SK-N-SH (cell line): ENCODE data around the gene GLDC. TPM values are rescaled to one million over a fixed set of nuclear protein-coding genes. Genes with fewer than 3 reads are reported as not detected.

ENCODE experiments used
- CTCF ChIA-PET: fragments of 300-600, 350-600 bp; formaldehyde crosslinking; extraction: SDS; loops from one replicate; lab custom pipeline; 2021; lab: Yijun Ruan, JAX
- POLR2A ChIA-PET: fragments of 350-600 bp; sonication (Branson Sonifier 250); formaldehyde crosslinking; extraction: SDS; loops from one replicate; lab custom pipeline; 2020; ENCODE audit warnings: antibody characterized with exemption, inconsistent platforms; lab: Yijun Ruan, JAX
- DNase-seq: peaks from one replicate; pipeline ENCODE4 v3.0.0; 2012
- H2AFZ ChIP-seq: fragments of 200-600 bp; sonication (generic); 2 replicates; pipeline ENCODE4 v1.8.1; 2016; ENCODE audit warnings: antibody characterized with exemption, mild to moderate bottlenecking, low read depth
- H3F3A ChIP-seq: fragments of 200-600 bp; sonication (generic); replicated peaks from 2 replicates; pipeline ENCODE3; 2016; ENCODE audit warnings: antibody characterized with exemption, mild to moderate bottlenecking; ENCODE audit not compliant: insufficient read depth
- H3K27ac ChIP-seq, 2 experiments: fragments of 200-500 bp in 1 of 2; fragments of 200-600 bp in 1 of 2; sonication (Bioruptor generic) in 1 of 2; sonication (generic), shearing (Covaris generic) in 1 of 2; 2 replicates each; pipeline versions ENCODE4 v1.5.1 to v1.6.1; 2014 to 2016; ENCODE audit warnings: low read depth in 2 of 2, inconsistent platforms in 1 of 2, low read length in 1 of 2, mild to moderate bottlenecking in 1 of 2, mixed read lengths in 1 of 2
- H3K27me3 ChIP-seq: fragments of 200-600 bp; sonication (generic), shearing (Covaris generic); 2 replicates; pipeline ENCODE4 v1.6.1; 2016; ENCODE audit warnings: mixed run types; ENCODE audit not compliant: insufficient read depth
- H3K36me3 ChIP-seq, 2 experiments: fragments of 200-500 bp in 1 of 2; fragments of 200-600 bp in 1 of 2; sonication (Bioruptor generic) in 1 of 2; sonication (generic) in 1 of 2; replicated peaks in 1 of 2; 2 replicates each; pipeline versions ENCODE3 to v1.5.1; 2014 to 2016; ENCODE audit warnings: low read length in 1 of 2, mild to moderate bottlenecking in 1 of 2; ENCODE audit not compliant: insufficient read depth in 2 of 2, control insufficient read depth in 1 of 2
- H3K4me1 ChIP-seq, 2 experiments: fragments of 200-500 bp in 1 of 2; fragments of 200-600 bp in 1 of 2; sonication (Bioruptor generic) in 1 of 2; sonication (generic), shearing (Covaris generic) in 1 of 2; 2 replicates each; pipeline versions ENCODE4 v1.5.1 to v1.6.1; 2014 to 2016; ENCODE audit warnings: low read depth in 1 of 2, low read length in 1 of 2, mixed run types in 1 of 2; ENCODE audit not compliant: insufficient read depth in 2 of 2, control insufficient read depth in 1 of 2
- H3K4me2 ChIP-seq: fragments of 200-600 bp; sonication (generic), shearing (Covaris generic); 2 replicates; pipeline ENCODE4 v1.6.1; 2017; ENCODE audit warnings: mixed run types
- H3K4me3 ChIP-seq, 2 experiments: fragments of 200-500 bp in 1 of 2; fragments of 200-600 bp in 1 of 2; sonication (Bioruptor generic) in 1 of 2; sonication (generic), shearing (Covaris generic) in 1 of 2; 2 replicates each; pipeline versions ENCODE4 v1.5.1 to v1.8.1; 2014 to 2016; ENCODE audit warnings: low read depth in 2 of 2, inconsistent platforms in 1 of 2, low read length in 1 of 2, mild to moderate bottlenecking in 1 of 2, mixed read lengths in 1 of 2, moderate library complexity in 1 of 2
- H3K79me2 ChIP-seq: fragments of 200-600 bp; sonication (generic); 2 replicates; pipeline ENCODE4 v1.8.1; 2017; ENCODE audit warnings: mild to moderate bottlenecking; ENCODE audit not compliant: insufficient read depth
- H3K9ac ChIP-seq: fragments of 200-600 bp; sonication (generic); 2 replicates; pipeline ENCODE4 v1.6.1; 2017; ENCODE audit warnings: mixed run types
- H3K9me2 ChIP-seq: fragments of 200-600 bp; sonication (generic); 2 replicates; pipeline ENCODE4 v1.6.1; 2017; ENCODE audit warnings: mixed run types
- H3K9me3 ChIP-seq: fragments of 200-600 bp; sonication (generic); 2 replicates; pipeline ENCODE4 v1.6.1; 2017; ENCODE audit warnings: mixed run types, mild to moderate bottlenecking, moderate library complexity
- H4K20me1 ChIP-seq: fragments of 200-600 bp; sonication (generic); 2 replicates; pipeline ENCODE4 v1.6.1; 2017; ENCODE audit warnings: mild to moderate bottlenecking, mixed run types; ENCODE audit not compliant: insufficient read depth
- ELF1 ChIP-seq: IDR thresholded peaks from 2 replicates; pipeline ENCODE4 v1.4.0; 2012
- FOXJ3 ChIP-seq: sonication (generic); formaldehyde crosslinking; IDR thresholded peaks from 2 replicates; pipeline ENCODE4 v1.5.1; 2020; ENCODE audit warnings: mild to moderate bottlenecking, missing genetic modification reagents
- GATA2 ChIP-seq: sonication (generic); formaldehyde crosslinking; IDR thresholded peaks from 2 replicates; pipeline ENCODE4 v1.5.0; 2020; ENCODE audit warnings: mild to moderate bottlenecking, missing genetic modification reagents
- IRF3 ChIP-seq: fragments of 150-350 bp; IDR thresholded peaks from 2 replicates; pipeline ENCODE4 v1.6.1; 2016; ENCODE audit warnings: mild to moderate bottlenecking, low read depth, low read length
- JUND ChIP-seq: IDR thresholded peaks from 2 replicates; pipeline ENCODE4 v1.4.0; 2012
- RFX5 ChIP-seq: IDR thresholded peaks from 2 replicates; pipeline ENCODE4 v1.6.1; 2012; ENCODE audit warnings: mild to moderate bottlenecking, improper control_type of control experiment, low read length
- SMC3 ChIP-seq: IDR thresholded peaks from 2 replicates; pipeline ENCODE4 v1.6.1; 2012; ENCODE audit warnings: low read depth, low read length, improper control_type of control experiment
- TEAD4 ChIP-seq: IDR thresholded peaks from 2 replicates; pipeline ENCODE4 v1.4.0; 2012; ENCODE audit warnings: mild to moderate bottlenecking, borderline replicate concordance; ENCODE audit not compliant: insufficient read depth
- USF1 ChIP-seq: IDR thresholded peaks from 2 replicates; pipeline ENCODE4 v1.4.0; 2012; ENCODE audit warnings: low read depth, borderline replicate concordance
- USF2 ChIP-seq: fragments of 150-350 bp; IDR thresholded peaks from 2 replicates; pipeline ENCODE4 v1.6.1; 2017; ENCODE audit warnings: antibody characterized with exemption, low read length, low read depth, borderline replicate concordance
- YY1 ChIP-seq: IDR thresholded peaks from 2 replicates; pipeline ENCODE4 v1.4.0; 2012; ENCODE audit warnings: low read depth, mild to moderate bottlenecking
- WGBS: methylation state at CpG from one replicate; pipeline ENCODE4 v1.1.6; 2017; ENCODE audit warnings: low lambda C conversion rate; 5-methylcytosine and 5-hydroxymethylcytosine counted together
- polyA plus RNA-seq, 3 experiments: library from polyadenylated mRNA; depleted of rRNA; stranded (reverse); fragments of >200 nt; gene quantifications; 2 replicates each; pipeline ENCODE4 v1.2.3, GENCODE V29; 2012
- TF ChIP-seq, protein P1 (sequence below): IDR thresholded peaks from 2 replicates; pipeline ENCODE4 v1.4.0; 2012; ENCODE audit warnings: low read depth
- TF ChIP-seq, protein P2 (sequence below): IDR thresholded peaks from 2 replicates; pipeline ENCODE4 v1.6.1; 2012; ENCODE audit warnings: mild to moderate bottlenecking, low read depth, low read length, moderate library complexity

The GLDC gene
- polyA plus RNA-seq, 1 of the 3 experiments (the other 2 are of a cell fraction): 4.1 TPM

DNA sequence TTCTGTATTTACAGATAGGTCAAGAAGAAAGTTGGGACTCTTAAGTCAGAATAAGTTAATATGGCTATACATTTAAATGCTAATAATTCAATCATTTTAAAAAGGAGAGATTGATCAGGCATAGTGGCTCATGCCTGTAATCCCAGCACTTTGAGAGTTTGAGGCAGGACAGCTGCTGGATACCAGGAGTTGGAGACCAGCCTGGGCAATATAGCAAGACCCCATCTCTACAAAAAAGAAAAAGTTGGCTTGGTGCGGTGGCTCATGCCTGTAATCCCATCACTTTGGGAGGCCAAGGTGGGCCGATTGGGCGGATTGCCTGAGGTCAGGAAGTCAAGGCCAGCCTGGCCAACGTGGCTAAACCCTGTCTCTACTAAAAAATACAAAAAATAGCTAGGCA, 15.0 kb upstream of the GLDC start:
- no peaks in the 10 kb centered on the region for H4K20me1 ChIP-seq

DNA sequence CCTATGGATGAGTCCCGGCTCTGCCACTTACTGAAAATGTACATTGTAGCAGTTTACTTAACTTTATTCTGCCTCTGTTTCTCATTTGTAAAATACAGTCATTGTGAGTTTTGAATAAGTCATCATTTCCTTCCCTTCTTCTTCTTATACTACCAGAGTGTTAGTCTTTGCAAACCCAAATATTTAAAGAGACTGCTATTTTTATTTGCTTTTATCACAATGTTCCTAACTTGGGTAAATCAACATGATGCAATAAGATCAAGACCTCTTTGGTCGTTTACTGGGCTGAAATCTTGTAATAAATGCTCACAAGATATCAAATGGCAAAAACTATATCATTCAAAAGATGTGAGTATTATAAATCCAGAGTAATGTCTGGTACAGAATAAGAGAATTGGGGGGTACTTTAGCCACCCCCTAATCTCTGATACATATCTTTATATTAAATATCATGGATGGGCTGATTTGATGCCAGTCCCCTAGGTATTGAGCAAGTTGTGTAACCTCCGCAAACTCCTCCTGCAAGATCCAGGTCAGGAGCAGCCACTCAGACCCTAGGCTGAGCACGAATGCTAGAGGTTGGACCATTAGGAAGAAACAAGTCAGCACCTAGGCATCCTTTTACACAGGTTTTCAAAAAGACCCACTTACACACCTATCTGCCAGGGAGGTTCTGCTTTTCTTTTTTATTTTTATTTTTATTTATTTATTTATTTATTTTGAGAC, 13.3 kb upstream of the GLDC start:
- DNase-seq: no peak
- Histone ChIP-seq H3K27me3 (no peaks in the 10 kb centered on the region), H3K36me3 (no peaks in the 10 kb centered on the region), H2AFZ (no peak overlapping the region), H3K4me1 (no peaks in the 10 kb centered on the region), H3K9me2 (no peaks in the 10 kb centered on the region), H3K79me2 (no peaks in the 10 kb centered on the region), H3K9ac (no peak overlapping the region), H3F3A (no peaks in the 10 kb centered on the region), H3K27ac (no peak overlapping the region), H4K20me1 (no peaks in the 10 kb centered on the region), H3K9me3 (no peaks in the 10 kb centered on the region), H3K4me2 (no peak overlapping the region), H3K4me3 (no peak overlapping the region)
- CTCF ChIA-PET: interaction anchor here (1.8 kb wide), 1 partner anchor 9 kb away, joined by 6 read pairs; no protein-coding TSS in a partner anchor
- WGBS: 73% methylated on average over 4 of the region's 4 CpGs
- POLR2A ChIA-PET: interaction anchor here (0.7 kb wide), 1 partner anchor 308 kb away, joined by 3 read pairs; no protein-coding TSS in a partner anchor
- TF ChIP-seq IRF3 (no peak), TEAD4 (no peak), USF1 (no peak), SMC3 (no peak)
- TF ChIP-seq, protein P1, sequence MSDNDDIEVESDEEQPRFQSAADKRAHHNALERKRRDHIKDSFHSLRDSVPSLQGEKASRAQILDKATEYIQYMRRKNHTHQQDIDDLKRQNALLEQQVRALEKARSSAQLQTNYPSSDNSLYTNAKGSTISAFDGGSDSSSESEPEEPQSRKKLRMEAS: no peak

More for the DNA sequence above, 15.0 kb upstream of the GLDC start:
- no peaks in the 10 kb centered on the region for H3K27me3 ChIP-seq
- CTCF ChIA-PET: interaction anchor here (2.2 kb wide), 1 partner anchor 76 kb away, joined by 6 read pairs; no protein-coding TSS in a partner anchor
- H3K4me3 ChIP-seq: no peak overlapping the region
- no peak overlapping the region for H2AFZ ChIP-seq
- no peak overlapping the region for H3K4me2 ChIP-seq
- no peaks in the 10 kb centered on the region for H3K36me3 ChIP-seq
- POLR2A ChIA-PET: no interaction called here
- no peaks in the 10 kb centered on the region for H3K4me1 ChIP-seq
- no peaks in the 10 kb centered on the region for H3K9me3 ChIP-seq
- H3K9ac ChIP-seq: no peak overlapping the region
- no peaks in the 10 kb centered on the region for H3K79me2 ChIP-seq
- H3K27ac ChIP-seq: no peak overlapping the region
- 70% methylated on average over 4 of the region's 4 CpGs for WGBS
- no peak for DNase-seq
- no peaks in the 10 kb centered on the region for H3F3A ChIP-seq
- TF ChIP-seq, protein P2, sequence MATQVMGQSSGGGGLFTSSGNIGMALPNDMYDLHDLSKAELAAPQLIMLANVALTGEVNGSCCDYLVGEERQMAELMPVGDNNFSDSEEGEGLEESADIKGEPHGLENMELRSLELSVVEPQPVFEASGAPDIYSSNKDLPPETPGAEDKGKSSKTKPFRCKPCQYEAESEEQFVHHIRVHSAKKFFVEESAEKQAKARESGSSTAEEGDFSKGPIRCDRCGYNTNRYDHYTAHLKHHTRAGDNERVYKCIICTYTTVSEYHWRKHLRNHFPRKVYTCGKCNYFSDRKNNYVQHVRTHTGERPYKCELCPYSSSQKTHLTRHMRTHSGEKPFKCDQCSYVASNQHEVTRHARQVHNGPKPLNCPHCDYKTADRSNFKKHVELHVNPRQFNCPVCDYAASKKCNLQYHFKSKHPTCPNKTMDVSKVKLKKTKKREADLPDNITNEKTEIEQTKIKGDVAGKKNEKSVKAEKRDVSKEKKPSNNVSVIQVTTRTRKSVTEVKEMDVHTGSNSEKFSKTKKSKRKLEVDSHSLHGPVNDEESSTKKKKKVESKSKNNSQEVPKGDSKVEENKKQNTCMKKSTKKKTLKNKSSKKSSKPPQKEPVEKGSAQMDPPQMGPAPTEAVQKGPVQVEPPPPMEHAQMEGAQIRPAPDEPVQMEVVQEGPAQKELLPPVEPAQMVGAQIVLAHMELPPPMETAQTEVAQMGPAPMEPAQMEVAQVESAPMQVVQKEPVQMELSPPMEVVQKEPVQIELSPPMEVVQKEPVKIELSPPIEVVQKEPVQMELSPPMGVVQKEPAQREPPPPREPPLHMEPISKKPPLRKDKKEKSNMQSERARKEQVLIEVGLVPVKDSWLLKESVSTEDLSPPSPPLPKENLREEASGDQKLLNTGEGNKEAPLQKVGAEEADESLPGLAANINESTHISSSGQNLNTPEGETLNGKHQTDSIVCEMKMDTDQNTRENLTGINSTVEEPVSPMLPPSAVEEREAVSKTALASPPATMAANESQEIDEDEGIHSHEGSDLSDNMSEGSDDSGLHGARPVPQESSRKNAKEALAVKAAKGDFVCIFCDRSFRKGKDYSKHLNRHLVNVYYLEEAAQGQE: no peak
- TF ChIP-seq, protein P1: no peak
- no peak for TF ChIP-seq YY1
- TF ChIP-seq RFX5: no peak
- no peak for TF ChIP-seq ELF1
- no peak for TF ChIP-seq FOXJ3
- TF ChIP-seq USF2: no peak
- no peak for TF ChIP-seq JUND
- TF ChIP-seq GATA2 (CRISPR knock-in tag): no peak
- no peaks in the 10 kb centered on the region for H3K9me2 ChIP-seq
